ENCODE measurements around the gene MRPL52.

DNA sequence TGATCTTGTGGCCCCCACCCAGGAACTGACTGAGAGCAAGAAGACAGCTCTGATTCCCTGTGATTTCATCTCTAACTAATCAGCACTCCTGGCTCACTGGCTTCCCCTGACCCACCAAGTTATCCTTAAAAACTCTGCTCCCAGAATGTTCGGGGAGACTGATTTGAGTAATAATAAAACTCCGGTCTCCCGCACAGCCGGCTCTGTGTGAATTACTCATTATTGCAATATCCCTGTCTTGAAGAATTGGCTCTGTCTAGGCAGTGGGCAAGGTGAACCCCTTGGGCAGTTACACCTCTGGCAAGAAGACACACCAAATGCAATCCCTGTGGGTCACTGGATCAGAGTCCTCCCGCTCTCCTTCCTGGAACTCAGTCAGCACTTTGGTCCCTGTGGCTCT lies 35.7 kb upstream of the MRPL52 start:
- TF ChIP-seq EZH2phosphoT487 (IDR thresholded peaks at IDR 0.05) (no peak), CTCF (IDR thresholded peaks at IDR 0.05) (no peak)
